BLaER1 (cell line): ENCODE measurements around the gene GABBR2.

Experiments used
- H3K27ac ChIP-seq: shearing (Covaris generic); formaldehyde crosslinking; 2 replicates; pipeline ENCODE4 v1.8.1; 2022
- H3K27me3 ChIP-seq: shearing (Covaris generic); formaldehyde crosslinking; 2 replicates; pipeline ENCODE4 v1.8.1; 2022
- H3K36me3 ChIP-seq: shearing (Covaris generic); formaldehyde crosslinking; 2 replicates; pipeline ENCODE4 v1.8.1; 2022
- H3K4me1 ChIP-seq: shearing (Covaris generic); formaldehyde crosslinking; 2 replicates; pipeline ENCODE4 v1.8.1; 2022
- H3K4me2 ChIP-seq: shearing (Covaris generic); formaldehyde crosslinking; 2 replicates; pipeline ENCODE4 v1.8.1; 2022
- H3K4me3 ChIP-seq: shearing (Covaris generic); formaldehyde crosslinking; 2 replicates; pipeline ENCODE4 v1.8.1; 2022
- H3K9ac ChIP-seq: shearing (Covaris generic); formaldehyde crosslinking; 2 replicates; pipeline ENCODE4 v1.8.1; 2022
- H3K9me3 ChIP-seq: shearing (Covaris generic); formaldehyde crosslinking; 2 replicates; pipeline ENCODE4 v1.8.1; 2022
- H4K20me1 ChIP-seq: shearing (Covaris generic); formaldehyde crosslinking; 2 replicates; pipeline ENCODE4 v1.8.1; 2022
- Cebpa-rat ChIP-seq: shearing (Covaris generic); IDR thresholded peaks from 2 replicates; pipeline ENCODE4 v1.8.1; 2022

Gene GABBR2

DNA sequence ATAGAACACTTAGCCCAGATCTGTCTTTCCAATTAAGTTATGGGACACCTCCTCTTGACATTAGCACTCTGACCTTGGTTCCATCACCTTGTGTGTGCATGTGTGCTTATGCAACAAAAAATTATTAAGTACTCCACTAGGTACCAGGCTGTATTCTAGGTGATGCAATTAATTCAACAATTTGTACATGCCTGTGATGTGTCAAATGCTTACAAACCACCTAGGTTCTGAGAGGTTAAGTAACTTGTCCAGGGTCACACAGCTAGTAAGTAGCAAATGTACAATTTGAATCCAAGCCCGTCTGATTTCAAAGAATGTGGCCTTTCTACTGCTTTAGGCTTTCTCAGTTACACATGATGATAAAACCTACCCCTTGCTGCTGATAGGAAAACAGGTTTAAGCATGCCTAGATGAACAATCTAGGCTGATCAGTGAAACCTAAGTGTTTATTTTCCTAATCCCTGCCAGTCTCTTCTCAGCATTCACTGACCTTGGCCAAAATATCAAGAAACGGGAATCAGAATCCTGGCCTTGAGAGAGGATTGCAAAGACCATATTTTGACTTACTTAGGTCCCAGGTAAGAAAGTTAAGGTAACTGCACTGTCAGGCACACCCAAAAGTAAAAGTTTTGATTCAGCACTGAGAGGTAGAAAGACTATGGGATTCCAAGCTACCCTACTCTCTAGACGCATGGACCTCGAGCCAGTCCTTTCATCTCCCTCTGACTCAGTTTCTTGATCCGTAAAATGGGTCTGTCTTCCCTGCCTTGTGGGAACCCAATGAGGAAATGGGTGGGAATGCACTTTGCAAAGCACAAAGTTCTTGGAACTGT lies 454.3 kb downstream of the GABBR2 start:
- no peaks in the 10 kb centered on the region for H4K20me1 ChIP-seq
- no peak for TF ChIP-seq Cebpa-rat
- H3K36me3 ChIP-seq: no peaks in the 10 kb centered on the region
- peak overlapping the region; percentile 90 for H3K4me2 ChIP-seq
- peaks cover 31% of the 10 kb centered on the region for H3K4me1 ChIP-seq
- H3K4me3 ChIP-seq: peak overlapping the region; percentile 83
- H3K27me3 ChIP-seq: no peaks in the 10 kb centered on the region
- no peaks in the 10 kb centered on the region for H3K9me3 ChIP-seq
- peak overlapping the region; percentile 83 for H3K9ac ChIP-seq
- H3K27ac ChIP-seq: no peak overlapping the region

DNA sequence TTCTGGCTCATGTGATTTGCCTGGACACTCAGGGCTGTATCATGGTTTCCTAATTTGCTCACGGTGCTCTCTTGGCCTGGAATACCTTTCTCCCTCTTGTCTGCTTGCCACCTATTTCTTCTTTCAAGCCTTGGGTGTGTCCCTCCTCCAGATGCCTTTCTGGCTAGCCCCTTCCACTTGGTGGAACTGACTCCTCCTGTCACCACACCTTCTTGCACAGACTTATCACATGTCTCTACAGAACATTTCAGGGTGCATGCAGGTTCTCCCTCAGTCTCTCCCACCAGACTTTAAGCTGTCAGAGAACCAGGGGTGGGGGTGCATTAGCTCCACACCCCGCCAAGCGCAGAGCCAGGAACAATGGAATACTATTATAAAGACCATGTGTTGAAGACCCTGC lies 455.2 kb downstream of the GABBR2 start:
- Histone ChIP-seq H3K9ac (no peak overlapping the region), H3K4me2 (no peak overlapping the region), H3K9me3 (no peaks in the 10 kb centered on the region), H4K20me1 (no peaks in the 10 kb centered on the region), H3K4me1 (peaks cover 40% of the 10 kb centered on the region), H3K36me3 (no peaks in the 10 kb centered on the region), H3K4me3 (no peak overlapping the region), H3K27me3 (no peaks in the 10 kb centered on the region), H3K27ac (no peak overlapping the region)
- TF ChIP-seq Cebpa-rat: no peak

DNA sequence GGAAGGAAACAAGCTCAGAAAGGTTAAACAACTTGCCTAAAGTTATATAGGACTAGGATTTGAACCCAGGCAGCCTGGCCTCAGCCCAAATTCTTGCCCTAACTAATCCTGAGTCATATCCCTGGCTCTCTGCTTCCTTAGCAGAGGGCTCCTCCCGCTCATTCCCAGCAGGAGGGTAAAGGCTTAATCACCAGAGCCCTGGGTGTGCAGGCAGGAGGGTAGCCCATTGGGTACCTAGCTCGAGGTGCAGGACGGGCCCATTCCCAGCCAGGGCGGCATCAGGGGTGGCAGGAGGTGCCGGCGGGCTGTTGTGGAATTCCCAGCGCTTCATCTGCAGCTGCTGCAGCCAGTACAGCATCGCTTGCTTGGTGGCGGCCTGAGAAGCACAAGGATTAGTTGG lies 457.2 kb downstream of the GABBR2 start:
- no peak for TF ChIP-seq Cebpa-rat
- Histone ChIP-seq H3K4me3 (no peak overlapping the region), H3K27me3 (no peaks in the 10 kb centered on the region), H3K4me2 (no peak overlapping the region), H4K20me1 (no peaks in the 10 kb centered on the region), H3K36me3 (no peaks in the 10 kb centered on the region), H3K27ac (no peak overlapping the region), H3K4me1 (peaks cover 36% of the 10 kb centered on the region), H3K9me3 (no peaks in the 10 kb centered on the region), H3K9ac (no peak overlapping the region)

DNA sequence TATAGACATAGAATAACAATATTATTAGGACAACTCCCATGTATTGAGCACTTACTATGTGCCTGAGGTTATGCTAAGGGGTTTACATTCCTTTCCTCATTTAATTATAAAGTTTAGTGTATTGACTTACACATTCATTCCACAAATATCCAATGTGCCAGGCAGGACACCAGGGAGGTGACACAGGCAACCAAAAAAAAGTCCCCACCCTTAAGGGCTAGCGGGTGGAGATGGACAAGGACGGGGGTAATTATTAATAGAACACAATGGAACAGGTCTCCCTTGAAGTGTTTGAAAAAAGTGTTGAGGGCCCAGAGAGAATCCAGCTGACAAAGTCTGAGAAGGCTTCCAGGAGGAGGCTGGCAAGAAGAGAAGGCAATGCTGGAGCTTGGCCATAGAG lies 459.0 kb downstream of the GABBR2 start:
- Histone ChIP-seq H3K36me3 (no peaks in the 10 kb centered on the region), H3K9me3 (no peaks in the 10 kb centered on the region), H3K27ac (no peak overlapping the region), H3K4me1 (peaks cover 30% of the 10 kb centered on the region), H3K9ac (no peak overlapping the region), H4K20me1 (no peaks in the 10 kb centered on the region), H3K4me2 (no peak overlapping the region), H3K4me3 (no peak overlapping the region), H3K27me3 (no peaks in the 10 kb centered on the region)
- TF ChIP-seq Cebpa-rat: no peak

DNA sequence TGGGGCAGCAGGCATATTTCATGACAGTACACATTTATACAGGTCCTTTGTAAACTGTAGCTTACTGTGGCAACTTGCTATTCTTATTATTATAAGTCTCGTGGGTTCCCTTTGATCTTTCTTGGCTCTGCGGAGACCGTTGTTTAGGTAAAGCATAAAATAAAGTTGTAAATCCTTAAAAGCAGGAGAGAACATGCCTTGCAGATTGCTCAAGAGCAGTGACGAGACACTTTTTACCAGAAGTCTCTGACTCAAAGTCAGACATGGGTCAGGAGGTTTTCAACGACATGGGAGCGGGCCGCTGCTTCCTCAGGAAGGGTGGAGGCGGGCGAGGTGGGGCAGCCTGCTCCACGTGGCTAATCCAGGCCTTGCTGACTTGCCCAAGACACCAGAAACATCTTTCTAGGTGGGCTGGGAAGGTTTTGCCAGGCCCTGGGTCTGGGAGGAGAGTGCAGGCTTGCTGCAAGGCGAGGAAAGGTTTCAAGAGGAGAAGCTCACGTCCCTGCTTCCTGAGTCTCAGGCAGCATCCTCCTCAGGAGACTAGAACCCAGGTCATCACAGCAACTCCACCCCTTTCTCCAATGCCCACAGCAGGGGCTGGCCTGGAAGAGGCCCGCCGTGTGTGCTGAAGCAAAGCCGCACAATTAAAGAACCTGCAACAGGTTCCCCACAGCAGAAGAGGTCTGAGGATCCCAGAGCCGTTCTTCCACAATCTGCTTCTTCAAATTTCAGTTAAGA lies 459.8 kb downstream of the GABBR2 start:
- H3K36me3 ChIP-seq: no peaks in the 10 kb centered on the region
- peak overlapping the region; percentile 51 for H3K27ac ChIP-seq
- H3K9me3 ChIP-seq: no peaks in the 10 kb centered on the region
- H3K27me3 ChIP-seq: no peaks in the 10 kb centered on the region
- no peaks in the 10 kb centered on the region for H4K20me1 ChIP-seq
- peaks cover 22% of the 10 kb centered on the region for H3K4me1 ChIP-seq
- no peak for TF ChIP-seq Cebpa-rat
- peak overlapping the region; percentile 48 for H3K4me2 ChIP-seq
- H3K4me3 ChIP-seq: no peak overlapping the region
- H3K9ac ChIP-seq: peak overlapping the region; percentile 56; the same call in 1 of the 2 replicates

DNA sequence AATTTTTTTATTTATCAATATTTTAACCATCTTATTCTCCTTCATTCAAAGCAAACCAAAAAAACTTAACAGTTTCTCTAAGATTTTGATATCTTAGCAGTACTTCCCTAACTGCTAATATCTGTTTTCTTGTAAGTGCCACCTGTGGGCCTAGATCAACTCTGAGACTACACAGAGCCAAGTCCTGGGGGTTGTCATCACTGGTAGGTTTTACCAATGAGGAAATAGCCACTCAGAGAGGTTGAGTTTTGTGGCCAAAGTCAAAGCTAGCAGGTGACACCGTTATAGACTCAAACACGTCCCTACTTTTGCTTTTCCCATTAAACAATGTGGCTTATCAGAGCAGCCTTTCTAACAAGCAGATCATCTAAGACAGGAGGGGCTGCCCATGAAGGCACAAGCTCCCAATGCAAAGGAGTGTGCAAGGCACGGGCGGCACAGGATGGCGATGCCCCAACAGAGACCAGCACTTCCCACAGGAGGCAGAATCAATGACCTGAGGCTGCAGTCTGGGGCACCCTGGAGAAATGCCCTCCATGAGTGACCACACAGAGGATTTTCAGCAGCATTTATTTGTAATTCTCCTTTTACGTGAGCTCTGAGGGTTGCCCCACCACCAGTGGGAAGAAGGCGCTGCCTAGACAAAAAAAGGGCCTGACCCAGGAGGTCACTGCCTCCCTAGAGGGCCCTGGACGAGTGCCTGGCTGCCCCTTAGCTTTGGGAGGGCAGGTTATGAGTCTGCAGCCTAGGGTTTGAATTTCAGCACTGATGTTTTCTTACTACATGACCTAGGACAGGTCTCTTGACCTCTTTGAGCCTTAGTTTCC lies 460.7 kb downstream of the GABBR2 start:
- no peak overlapping the region for H3K4me3 ChIP-seq
- H4K20me1 ChIP-seq: no peaks in the 10 kb centered on the region
- no peaks in the 10 kb centered on the region for H3K27me3 ChIP-seq
- peak overlapping the region; percentile 48 for H3K4me2 ChIP-seq
- no peaks in the 10 kb centered on the region for H3K9me3 ChIP-seq
- no peak for TF ChIP-seq Cebpa-rat
- H3K36me3 ChIP-seq: no peaks in the 10 kb centered on the region
- peaks cover 17% of the 10 kb centered on the region for H3K4me1 ChIP-seq
- no peak overlapping the region for H3K9ac ChIP-seq
- peak overlapping the region; percentile 51; the same call in 1 of the 2 replicates for H3K27ac ChIP-seq

DNA sequence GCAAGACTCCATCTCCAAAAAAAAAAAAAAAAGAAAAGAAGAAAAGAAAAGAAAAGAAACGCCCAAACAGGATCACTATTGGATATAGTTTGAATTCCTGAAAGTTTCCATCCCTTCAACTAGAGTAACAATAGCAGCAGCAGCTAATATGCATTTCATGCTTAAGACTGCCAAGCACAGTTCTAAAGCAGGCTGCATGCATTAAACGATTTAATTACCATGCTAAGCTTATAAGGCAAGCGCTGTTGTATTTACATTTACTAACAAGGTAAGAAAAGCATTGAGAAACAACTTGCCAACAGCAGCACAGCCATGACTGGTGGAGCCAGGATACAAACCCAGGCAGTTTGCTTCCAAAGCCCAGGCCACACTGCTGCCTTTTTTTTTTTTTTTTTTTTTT lies 466.3 kb downstream of the GABBR2 start:
- Histone ChIP-seq H3K27me3 (no peaks in the 10 kb centered on the region), H3K27ac (no peak overlapping the region), H3K4me3 (no peak overlapping the region), H3K36me3 (no peaks in the 10 kb centered on the region; the same call in 1 of the 2 replicates), H3K9ac (no peak overlapping the region), H3K9me3 (no peaks in the 10 kb centered on the region), H3K4me1 (no peaks in the 10 kb centered on the region), H3K4me2 (no peak overlapping the region), H4K20me1 (no peaks in the 10 kb centered on the region)
- TF ChIP-seq Cebpa-rat: no peak

DNA sequence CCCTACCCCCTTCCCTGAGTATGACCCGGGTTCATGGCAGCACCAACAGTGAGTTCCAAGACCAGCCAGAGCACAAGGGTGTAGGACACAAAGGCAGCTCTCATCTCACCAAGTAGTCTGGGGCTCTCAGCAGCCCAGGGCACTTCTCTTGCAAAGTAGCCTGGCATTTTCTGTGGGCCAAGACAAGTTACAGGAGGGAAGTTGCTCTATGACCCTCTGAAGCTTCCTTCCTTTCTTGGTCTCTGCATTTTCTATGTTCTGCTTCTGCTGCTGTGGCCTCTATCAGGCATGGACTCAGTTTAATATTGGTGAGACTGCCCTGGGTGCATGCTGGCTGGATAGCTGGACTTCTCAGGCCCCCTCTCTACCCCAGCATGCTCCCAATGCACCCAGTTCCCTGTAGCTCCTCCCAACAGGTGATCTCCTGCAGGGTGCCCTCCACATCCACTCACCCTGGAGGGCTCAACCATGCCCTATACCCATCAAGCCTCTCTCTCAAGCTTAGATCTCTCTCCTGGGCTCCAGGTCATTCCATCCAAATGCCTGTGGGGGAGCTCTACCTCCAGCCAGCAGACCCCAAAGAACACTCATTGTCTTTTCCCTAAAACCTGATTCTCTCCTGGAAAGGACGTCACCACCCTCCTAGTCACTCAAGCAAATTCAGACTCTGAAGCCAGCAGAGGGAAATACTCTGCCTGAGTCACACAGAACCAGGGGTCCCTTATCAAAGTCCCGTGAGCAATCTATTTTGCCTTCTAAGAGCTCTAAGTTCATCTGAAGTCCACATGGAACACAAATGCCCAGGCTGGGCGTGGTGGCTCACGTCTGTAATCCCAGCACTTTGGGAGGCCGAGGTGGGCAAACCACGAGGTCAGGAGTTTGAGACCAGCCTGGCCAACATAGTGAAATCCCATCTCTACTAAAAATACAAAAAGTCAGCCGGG lies 467.1 kb downstream of the GABBR2 start:
- H3K27me3 ChIP-seq: no peaks in the 10 kb centered on the region
- TF ChIP-seq Cebpa-rat: no peak
- no peaks in the 10 kb centered on the region for H3K4me1 ChIP-seq
- H3K4me3 ChIP-seq: no peak overlapping the region
- H3K9me3 ChIP-seq: no peaks in the 10 kb centered on the region
- no peaks in the 10 kb centered on the region for H4K20me1 ChIP-seq
- no peak overlapping the region for H3K4me2 ChIP-seq
- no peaks in the 10 kb centered on the region; the same call in 1 of the 2 replicates for H3K36me3 ChIP-seq
- H3K9ac ChIP-seq: no peak overlapping the region
- no peak overlapping the region for H3K27ac ChIP-seq

DNA sequence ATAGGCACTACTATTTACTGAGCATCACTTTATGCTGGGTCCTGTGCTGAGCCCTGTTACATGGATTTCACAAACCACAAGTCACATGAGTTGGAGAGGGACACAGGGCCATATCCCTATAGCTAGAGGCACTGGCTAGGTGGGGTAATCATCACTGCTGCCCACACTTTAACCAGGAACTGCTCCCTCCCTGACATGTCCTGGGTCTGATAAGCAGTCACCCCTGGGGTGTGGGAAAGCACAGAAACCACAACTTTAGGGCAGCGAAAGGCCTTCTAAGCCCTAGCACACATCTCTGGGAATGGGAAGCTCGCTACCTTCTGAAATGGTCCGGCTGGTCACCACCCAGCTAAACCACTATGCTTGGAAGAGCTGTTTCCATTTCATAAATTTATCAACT lies 468.3 kb downstream of the GABBR2 start:
- H3K4me1 ChIP-seq: no peaks in the 10 kb centered on the region

More for the DNA sequence above, 468.3 kb downstream of the GABBR2 start:
- Histone ChIP-seq H3K4me2 (no peak overlapping the region), H3K27me3 (no peaks in the 10 kb centered on the region), H3K4me3 (no peak overlapping the region), H4K20me1 (no peaks in the 10 kb centered on the region), H3K9me3 (no peaks in the 10 kb centered on the region), H3K27ac (no peak overlapping the region), H3K9ac (no peak overlapping the region), H3K36me3 (no peaks in the 10 kb centered on the region; the same call in 1 of the 2 replicates)
- no peak for TF ChIP-seq Cebpa-rat
